Inflammatory macrophage treated with lipopolysaccharide for 4 hours (primary cell): ENCODE data around the gene AGAP1.

ENCODE experiments used
- DNase-seq: peaks from one replicate; pipeline ENCODE4 v3.0.0-alpha.2; 2020

The AGAP1 gene

GRCh38 chr2:235573331-235574221 lies 79.7 kb downstream of the AGAP1 start:
- no peak for DNase-seq

GRCh38 chr2:235575431-235575830 lies 81.6 kb downstream of the AGAP1 start:
- no peak for DNase-seq

GRCh38 chr2:235575904-235576303 lies 82.1 kb downstream of the AGAP1 start:
- DNase-seq, result no peak

GRCh38 chr2:235576337-235576910 lies 82.6 kb downstream of the AGAP1 start:
- DNase-seq, result no peak

- no peak for DNase-seq
These were observed 83.8 kb downstream of the AGAP1 start for GRCh38 chr2:235577404-235578330.

- DNase-seq, result no peak
These were observed 85.3 kb downstream of the AGAP1 start for GRCh38 chr2:235579128-235579527.

GRCh38 chr2:235580426-235581157 lies 86.7 kb downstream of the AGAP1 start:
- no peak for DNase-seq

- DNase-seq, result no peak
These were observed 88.3 kb downstream of the AGAP1 start for GRCh38 chr2:235582081-235582686.

GRCh38 chr2:235582729-235583128 lies 88.9 kb downstream of the AGAP1 start:
- DNase-seq, result no peak

GRCh38 chr2:235583144-235583543 lies 89.3 kb downstream of the AGAP1 start:
- no peak for DNase-seq

GRCh38 chr2:235583925-235584637 lies 90.2 kb downstream of the AGAP1 start:
- DNase-seq, result no peak

GRCh38 chr2:235584638-235585007 lies 90.8 kb downstream of the AGAP1 start:
- DNase-seq, result no peak

- DNase-seq, result no peak
These were observed 93.4 kb downstream of the AGAP1 start for GRCh38 chr2:235587202-235587601.

GRCh38 chr2:235588750-235589149 lies 94.9 kb downstream of the AGAP1 start:
- no peak for DNase-seq

- DNase-seq, result no peak
These were observed 97.4 kb downstream of the AGAP1 start for GRCh38 chr2:235591231-235591730.

GRCh38 chr2:235591921-235592320 lies 98.1 kb downstream of the AGAP1 start:
- no peak for DNase-seq

- no peak for DNase-seq
These were observed 98.6 kb downstream of the AGAP1 start for GRCh38 chr2:235592430-235592829.

GRCh38 chr2:235592836-235593235 lies 99.0 kb downstream of the AGAP1 start:
- no peak for DNase-seq

- DNase-seq, result peak; percentile 40
These were observed 100.2 kb downstream of the AGAP1 start for GRCh38 chr2:235594041-235594440.

- DNase-seq, result no peak
These were observed 101.1 kb downstream of the AGAP1 start for GRCh38 chr2:235594964-235595363.

- peak; percentile 31 for DNase-seq
These were observed 101.7 kb downstream of the AGAP1 start for GRCh38 chr2:235595422-235596010.
